GM06990 (cell line): ENCODE results near the gene MX1.

Experiments used
- DNase-seq: peaks from one replicate; pipeline ENCODE4 v3.0.0-alpha.2; 2011; ENCODE audit not compliant: insufficient read length; ENCODE audit errors: extremely low read depth
- H3K27me3 ChIP-seq: replicated peaks from 2 replicates; pipeline ENCODE4 v1.6.0; 2011; ENCODE audit warnings: low read length; ENCODE audit not compliant: control insufficient read depth, insufficient read depth
- H3K36me3 ChIP-seq: 2 replicates; pipeline ENCODE4 v1.5.1; 2011; ENCODE audit warnings: low read length; ENCODE audit not compliant: control insufficient read depth, insufficient read depth
- H3K4me3 ChIP-seq: replicated peaks from 2 replicates; pipeline ENCODE4 v1.5.1; 2011; ENCODE audit warnings: low read depth, mild to moderate bottlenecking, control low read depth, low read length
- CTCF ChIP-seq: IDR thresholded peaks from 2 replicates; pipeline ENCODE4 v1.5.1; 2011; ENCODE audit warnings: low read length, control low read depth, mild to moderate bottlenecking, inconsistent platforms; ENCODE audit not compliant: insufficient read depth, poor library complexity, severe bottlenecking

Gene MX1

GRCh38 chr21:41443562-41443961, 17.5 kb downstream of the MX1 start:
- no peak for DNase-seq
- no peak for TF ChIP-seq CTCF
- Histone ChIP-seq H3K27me3 (no peaks in the 10 kb centered on the region), H3K36me3 (peaks cover 54% of the 10 kb centered on the region), H3K4me3 (no peak overlapping the region)

GRCh38 chr21:41444703-41445464, 18.8 kb downstream of the MX1 start:
- peaks cover 50% of the 10 kb centered on the region for H3K36me3 ChIP-seq

GRCh38 chr21:41445465-41445862, 19.4 kb downstream of the MX1 start:
- Histone ChIP-seq H3K36me3 (peaks cover 53% of the 10 kb centered on the region), H3K27me3 (no peaks in the 10 kb centered on the region), H3K4me3 (no peak overlapping the region)
- no peak for DNase-seq
- TF ChIP-seq CTCF: no peak

More at GRCh38 chr21:41444703-41445464, 18.8 kb downstream of the MX1 start:
- DNase-seq: no peak
- no peak for TF ChIP-seq CTCF
- Histone ChIP-seq H3K27me3 (no peaks in the 10 kb centered on the region), H3K4me3 (no peak overlapping the region)

- no peaks in the 10 kb centered on the region for H3K27me3 ChIP-seq
- no peak for DNase-seq
- TF ChIP-seq CTCF: no peak
- no peak overlapping the region for H3K4me3 ChIP-seq
- H3K36me3 ChIP-seq: peaks cover 49% of the 10 kb centered on the region
These were observed 20.5 kb downstream of the MX1 start for GRCh38 chr21:41446586-41446985.

- H3K36me3 ChIP-seq: peaks cover 54% of the 10 kb centered on the region
- no peak for TF ChIP-seq CTCF
- no peak overlapping the region for H3K4me3 ChIP-seq
- no peak for DNase-seq
- no peaks in the 10 kb centered on the region for H3K27me3 ChIP-seq
These were observed 21.3 kb downstream of the MX1 start for GRCh38 chr21:41447356-41447755.
